Panc1 (cell line): ENCODE measurements around the gene ZNF322. TPM values are rescaled to one million over a fixed set of nuclear protein-coding genes. Genes with fewer than 3 reads are reported as not detected.

Experiments used
- ATAC-seq: fragments of 200-7000 bp; cut with Tn5 transposase; 2 replicates; pipeline ENCODE4 v1.9.1; 2020; ENCODE audit warnings: mild to moderate bottlenecking, moderate library complexity
- BruUV-seq: library from RNA; stranded (reverse); fragments of 400-500 nt; replicated peaks from 2 replicates; lab custom pipeline; 2021; lab: Mats Ljungman, UMichigan
- CTCF ChIA-PET: fragments of 300-600 bp; sonication (Branson Sonifier 250); formaldehyde crosslinking; loops from one replicate; lab custom pipeline; 2022; ENCODE audit warnings: antibody characterized with exemption; lab: Charles Lee
- POLR2A ChIA-PET: fragments of 300-600 bp; sonication (Branson Sonifier 250); formaldehyde crosslinking; loops from one replicate; lab custom pipeline; 2022; ENCODE audit warnings: antibody characterized with exemption; lab: Charles Lee
- DNase-seq: peaks from one replicate; pipeline ENCODE4 v3.0.0-alpha.2; 2010; ENCODE audit warnings: low read depth, low spot score
- H3K27ac ChIP-seq: 2 replicates; pipeline ENCODE4 v1.5.1; 2011; ENCODE audit warnings: mild to moderate bottlenecking, low read length, inconsistent platforms
- H3K27me3 ChIP-seq: fragments of 200-500 bp; sonication (Bioruptor generic); 2 replicates; pipeline ENCODE4 v1.6.0; 2014; ENCODE audit warnings: low read length, inconsistent platforms; ENCODE audit not compliant: control insufficient read depth, insufficient read depth
- H3K36me3 ChIP-seq: fragments of 200-500 bp; sonication (Bioruptor generic); 2 replicates; pipeline ENCODE4 v1.5.1; 2014; ENCODE audit warnings: inconsistent platforms, mild to moderate bottlenecking, low read length, moderate library complexity; ENCODE audit not compliant: control insufficient read depth, insufficient read depth
- H3K4me1 ChIP-seq: 2 replicates; pipeline ENCODE4 v1.5.1; 2011; ENCODE audit warnings: inconsistent platforms, mild to moderate bottlenecking, low read length, moderate library complexity; ENCODE audit not compliant: control insufficient read depth, insufficient read depth
- H3K4me3 ChIP-seq, 2 experiments: 2 replicates each; pipeline ENCODE4 v1.5.1; 2011 to 2012; ENCODE audit warnings: low read depth in 2 of 2, low read length in 2 of 2, mild to moderate bottlenecking in 2 of 2, inconsistent platforms in 1 of 2, moderate library complexity in 1 of 2
- H3K9me3 ChIP-seq: fragments of 200-500 bp; sonication (Bioruptor generic); 2 replicates; pipeline ENCODE4 v1.5.1; 2014; ENCODE audit warnings: low read depth, mild to moderate bottlenecking, inconsistent platforms, low read length, moderate library complexity; ENCODE audit not compliant: control insufficient read depth, insufficient read depth
- CTCF ChIP-seq: fragments of 450-650 bp; IDR thresholded peaks from 2 replicates; pipeline ENCODE4 v1.5.1; 2017; ENCODE audit warnings: mild to moderate bottlenecking
- POLR2AphosphoS5 ChIP-seq: IDR thresholded peaks from 2 replicates; pipeline ENCODE4 v1.6.1; 2012; ENCODE audit warnings: mild to moderate bottlenecking, low read depth, low read length, moderate library complexity
- REST ChIP-seq, 2 experiments: IDR thresholded peaks; 2 replicates each; pipeline ENCODE4 v1.6.1; 2011 to 2012; ENCODE audit warnings: low read depth in 2 of 2, control low read depth in 1 of 2, low read length in 1 of 2, mild to moderate bottlenecking in 1 of 2, moderate library complexity in 1 of 2; ENCODE audit not compliant: insufficient read depth in 1 of 2
- SIN3A ChIP-seq: IDR thresholded peaks from 2 replicates; pipeline ENCODE4 v1.6.1; 2012; ENCODE audit warnings: low read depth, mild to moderate bottlenecking, low read length, moderate library complexity, borderline replicate concordance; ENCODE audit not compliant: insufficient read depth
- TCF7L2 ChIP-seq: IDR thresholded peaks from 2 replicates; pipeline ENCODE4 v1.6.1; 2011; ENCODE audit warnings: mild to moderate bottlenecking, low read depth, low read length, inconsistent platforms
- in situ Hi-C: cut with HindIII; loops from 2 replicates; pipeline ENCODE4 v1.10.0; 2016; ENCODE audit warnings: low sequenced_read_pairs, low pct_unique_long_range_greater_than_20kb
- intact Hi-C: fragments of 100-400 bp; cut with micrococcal nuclease; formaldehyde crosslinking; loops from one replicate; pipeline ENCODE4 v1.10.0; 2022; ENCODE audit not compliant: unreplicated experiment
- total RNA-seq: library from RNA; stranded (reverse); gene quantifications from one replicate; pipeline ENCODE4 v1.2.1, GENCODE V29; 2021; ENCODE audit not compliant: unreplicated experiment

The ZNF322 gene
- total RNA-seq, 1 experiment from 2014 or later = 31.2 TPM

- DNase-seq = no peak
- CTCF ChIA-PET = no interaction called here
- intact Hi-C loops = no loop called here
- Histone ChIP-seq H3K9me3 (peaks cover 7% of the 10 kb centered on the region; the same call in 1 of the 2 replicates), H3K4me1 (no peaks in the 10 kb centered on the region), H3K27me3 (no peaks in the 10 kb centered on the region), H3K36me3 (no peaks in the 10 kb centered on the region), H3K27ac (no peak overlapping the region), H3K4me3 (no peak overlapping the region)
- no peak for TF ChIP-seq CTCF
- TF ChIP-seq REST (IDR thresholded peaks at IDR 0.05; ENCODE audit: insufficient read depth in 1 of 2, low read depth in 2 of 2, low read length in 1 of 2) = no peak
- TF ChIP-seq POLR2AphosphoS5 = no peak
- in situ Hi-C loops = no loop called here
- BruUV-seq = no TSS peak
- ATAC-seq = no peak
- POLR2A ChIA-PET = no interaction called here
Measured at GRCh38 chr6:26613689-26614683, 45.6 kb downstream of the ZNF322 start.

GRCh38 chr6:26613201-26613600 lies 46.3 kb downstream of the ZNF322 start:
- H3K4me3 ChIP-seq = no peak overlapping the region
- H3K36me3 ChIP-seq = no peaks in the 10 kb centered on the region
- no peak for DNase-seq
- H3K9me3 ChIP-seq = peaks cover 7% of the 10 kb centered on the region; the same call in 1 of the 2 replicates
- ATAC-seq = no peak
- TF ChIP-seq SIN3A (no peak), TCF7L2 (no peak), CTCF (no peak), REST (IDR thresholded peaks at IDR 0.05; ENCODE audit: insufficient read depth in 1 of 2, low read depth in 2 of 2, low read length in 1 of 2) (no peak), POLR2AphosphoS5 (no peak)
- H3K4me1 ChIP-seq = no peaks in the 10 kb centered on the region
- H3K27me3 ChIP-seq = no peaks in the 10 kb centered on the region
- no peak overlapping the region for H3K27ac ChIP-seq
- ChIA-PET POLR2A (no interaction called here), CTCF (no interaction called here)
- intact Hi-C loops = no loop called here
- in situ Hi-C loops = no loop called here
- no TSS peak for BruUV-seq
